Endothelial cell (in vitro differentiated cells): Measurements from ENCODE around the gene DPEP2NB. TPM values are rescaled to one million over a fixed set of nuclear protein-coding genes. Genes with fewer than 3 reads are reported as not detected.
"Not testable (repeated sequence)": the region's sequence is repeated elsewhere in the genome, so short reads cannot be mapped to it uniquely, and the experiment has no call there.

ENCODE experiments used
- DNase-seq: peaks from one replicate; pipeline ENCODE4 v3.0.0; 2021; ENCODE audit warnings: low spot score
- H3K27ac Mint-ChIP-seq: one replicate; pipeline ENCODE4 v1.8.0; 2021; ENCODE audit warnings: mixed read lengths, inconsistent platforms; ENCODE audit not compliant: unreplicated experiment
- H3K27me3 Mint-ChIP-seq: one replicate; pipeline ENCODE4 v1.8.0; 2021; ENCODE audit warnings: mild to moderate bottlenecking, moderate library complexity, mixed read lengths, inconsistent platforms; ENCODE audit not compliant: unreplicated experiment
- H3K36me3 Mint-ChIP-seq: one replicate; pipeline ENCODE4 v1.8.0; 2021; ENCODE audit warnings: mild to moderate bottlenecking, low read depth, mixed read lengths, inconsistent platforms; ENCODE audit not compliant: unreplicated experiment
- H3K4me1 Mint-ChIP-seq: one replicate; pipeline ENCODE4 v1.8.0; 2021; ENCODE audit warnings: mild to moderate bottlenecking, mixed read lengths, inconsistent platforms; ENCODE audit not compliant: unreplicated experiment
- H3K4me3 Mint-ChIP-seq: one replicate; pipeline ENCODE4 v1.8.0; 2021; ENCODE audit warnings: mild to moderate bottlenecking, mixed read lengths, inconsistent platforms; ENCODE audit not compliant: unreplicated experiment
- H3K9me3 Mint-ChIP-seq: one replicate; pipeline ENCODE4 v1.8.0; 2021; ENCODE audit warnings: mixed read lengths, inconsistent platforms; ENCODE audit not compliant: unreplicated experiment
- total RNA-seq: library from RNA; stranded (reverse); fragmentation: NEBNext Ultra II Directional; extraction: Animal tissue kit (Norgen Biotek cat#: 25700); gene quantifications from one replicate; pipeline ENCODE4 v1.2.1, GENCODE V29; 2021; ENCODE audit not compliant: unreplicated experiment
- TF ChIP-seq, protein P1 (sequence below): fragments of 200-600 bp; sonication (generic); IDR thresholded peaks from one replicate; pipeline ENCODE4 v1.5.0; 2021; ENCODE audit warnings: antibody characterized with exemption; ENCODE audit not compliant: unreplicated experiment

Gene DPEP2NB
- total RNA-seq, 1 donor from 2014 or later, result not detected

DNA sequence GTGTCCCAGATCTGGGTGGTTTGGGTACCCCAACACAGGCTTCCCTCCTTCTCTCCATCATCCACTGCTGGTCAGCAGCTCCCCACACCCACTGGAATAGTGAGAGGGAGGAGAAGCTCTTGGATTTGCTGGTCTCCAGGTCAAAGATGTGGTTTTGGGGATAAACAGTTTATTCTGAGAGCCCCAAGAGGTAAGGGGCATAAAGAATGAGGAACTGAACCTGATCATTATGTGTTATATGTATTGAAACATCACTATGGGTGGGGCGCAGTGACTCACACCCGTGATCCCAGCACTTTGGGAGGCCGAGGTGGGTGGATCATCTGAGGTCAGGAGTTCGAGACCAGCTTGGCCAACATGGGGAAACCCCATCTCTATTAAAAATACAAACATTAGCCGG, 20.3 kb downstream of the DPEP2NB start:
- no peak overlapping the region for H3K27ac Mint-ChIP-seq
- H3K27me3 Mint-ChIP-seq, result peaks cover 8% of the 10 kb centered on the region
- TF ChIP-seq, protein P1, sequence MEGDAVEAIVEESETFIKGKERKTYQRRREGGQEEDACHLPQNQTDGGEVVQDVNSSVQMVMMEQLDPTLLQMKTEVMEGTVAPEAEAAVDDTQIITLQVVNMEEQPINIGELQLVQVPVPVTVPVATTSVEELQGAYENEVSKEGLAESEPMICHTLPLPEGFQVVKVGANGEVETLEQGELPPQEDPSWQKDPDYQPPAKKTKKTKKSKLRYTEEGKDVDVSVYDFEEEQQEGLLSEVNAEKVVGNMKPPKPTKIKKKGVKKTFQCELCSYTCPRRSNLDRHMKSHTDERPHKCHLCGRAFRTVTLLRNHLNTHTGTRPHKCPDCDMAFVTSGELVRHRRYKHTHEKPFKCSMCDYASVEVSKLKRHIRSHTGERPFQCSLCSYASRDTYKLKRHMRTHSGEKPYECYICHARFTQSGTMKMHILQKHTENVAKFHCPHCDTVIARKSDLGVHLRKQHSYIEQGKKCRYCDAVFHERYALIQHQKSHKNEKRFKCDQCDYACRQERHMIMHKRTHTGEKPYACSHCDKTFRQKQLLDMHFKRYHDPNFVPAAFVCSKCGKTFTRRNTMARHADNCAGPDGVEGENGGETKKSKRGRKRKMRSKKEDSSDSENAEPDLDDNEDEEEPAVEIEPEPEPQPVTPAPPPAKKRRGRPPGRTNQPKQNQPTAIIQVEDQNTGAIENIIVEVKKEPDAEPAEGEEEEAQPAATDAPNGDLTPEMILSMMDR, result no peak
- no peaks in the 10 kb centered on the region for H3K36me3 Mint-ChIP-seq
- H3K4me3 Mint-ChIP-seq, result no peak overlapping the region
- H3K9me3 Mint-ChIP-seq, result no peaks in the 10 kb centered on the region
- peaks cover 18% of the 10 kb centered on the region for H3K4me1 Mint-ChIP-seq
- DNase-seq, result no peak

DNA sequence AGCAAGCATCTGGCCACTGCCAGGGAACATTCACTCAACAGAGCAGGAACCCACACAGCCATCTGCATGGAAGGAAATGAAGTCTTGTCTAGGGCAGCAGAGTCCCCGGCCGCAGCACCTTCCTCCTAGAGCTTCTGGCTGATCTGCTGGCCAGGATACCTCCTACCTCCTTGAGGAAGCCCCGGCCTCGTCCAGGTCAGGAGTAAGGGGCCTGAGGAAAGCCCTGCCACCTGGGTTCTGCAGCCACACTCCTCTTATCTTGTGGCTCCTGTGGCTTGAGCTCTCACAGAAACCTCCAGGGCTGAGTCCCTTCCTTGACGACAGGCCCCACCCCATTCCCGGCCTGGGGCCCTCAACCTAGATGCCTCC, 21.7 kb downstream of the DPEP2NB start:
- not testable (repeated sequence) for H3K4me1 Mint-ChIP-seq, H3K36me3 Mint-ChIP-seq, H3K27ac Mint-ChIP-seq, H3K9me3 Mint-ChIP-seq, DNase-seq
- H3K27me3 Mint-ChIP-seq, result peaks cover 13% of the 10 kb centered on the region
- peak overlapping the region; percentile 62 for H3K4me3 Mint-ChIP-seq

DNA sequence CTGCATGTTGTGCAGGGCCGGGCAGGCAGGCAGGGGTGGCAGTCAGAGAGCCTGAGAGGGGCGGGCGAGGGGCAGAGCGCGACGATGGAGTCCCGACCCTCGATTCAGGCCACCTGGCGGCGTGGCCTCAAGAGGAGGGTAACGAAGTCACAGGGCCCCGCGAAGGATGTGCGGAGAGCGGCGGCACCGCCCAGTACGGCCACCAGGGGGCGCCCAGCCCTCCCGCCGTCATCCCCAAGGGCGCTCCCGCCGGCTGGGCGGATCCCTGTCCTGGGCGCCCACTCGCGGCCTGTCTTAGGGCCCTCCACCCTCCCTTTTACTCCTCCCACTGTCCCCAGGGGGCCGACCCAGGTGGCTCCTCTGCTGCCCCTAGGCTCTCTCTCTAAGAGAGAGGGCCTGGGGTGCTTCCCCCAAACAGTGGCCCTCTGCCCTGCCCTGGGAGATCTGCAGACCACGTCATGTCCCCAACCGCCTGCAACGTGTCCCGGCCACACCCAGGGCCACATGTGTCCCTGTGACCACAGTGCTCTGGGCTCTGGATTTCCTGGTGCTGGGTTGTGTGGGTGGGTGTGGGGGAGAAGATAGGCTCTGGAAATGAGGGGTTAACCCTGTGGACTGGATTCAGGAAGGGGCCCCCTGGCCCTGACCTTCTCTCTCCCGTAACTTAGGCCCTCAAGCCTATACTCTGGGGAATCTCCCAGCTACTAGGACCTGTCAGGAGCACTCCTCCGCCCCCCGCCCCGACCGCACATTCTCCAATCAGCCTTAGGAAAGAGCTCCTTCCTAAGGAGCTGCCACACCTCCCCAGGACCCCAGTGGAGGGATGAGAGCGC, 22.3 kb downstream of the DPEP2NB start:
- DNase-seq, result peak; percentile 78
- H3K9me3 Mint-ChIP-seq, result no peaks in the 10 kb centered on the region
- H3K4me3 Mint-ChIP-seq, result peak overlapping the region; percentile 62
- peaks cover 3% of the 10 kb centered on the region for H3K4me1 Mint-ChIP-seq
- H3K27me3 Mint-ChIP-seq, result peaks cover 10% of the 10 kb centered on the region
- no peak overlapping the region for H3K27ac Mint-ChIP-seq
- H3K36me3 Mint-ChIP-seq, result no peaks in the 10 kb centered on the region
- TF ChIP-seq, protein P1, result peak; percentile 97

DNA sequence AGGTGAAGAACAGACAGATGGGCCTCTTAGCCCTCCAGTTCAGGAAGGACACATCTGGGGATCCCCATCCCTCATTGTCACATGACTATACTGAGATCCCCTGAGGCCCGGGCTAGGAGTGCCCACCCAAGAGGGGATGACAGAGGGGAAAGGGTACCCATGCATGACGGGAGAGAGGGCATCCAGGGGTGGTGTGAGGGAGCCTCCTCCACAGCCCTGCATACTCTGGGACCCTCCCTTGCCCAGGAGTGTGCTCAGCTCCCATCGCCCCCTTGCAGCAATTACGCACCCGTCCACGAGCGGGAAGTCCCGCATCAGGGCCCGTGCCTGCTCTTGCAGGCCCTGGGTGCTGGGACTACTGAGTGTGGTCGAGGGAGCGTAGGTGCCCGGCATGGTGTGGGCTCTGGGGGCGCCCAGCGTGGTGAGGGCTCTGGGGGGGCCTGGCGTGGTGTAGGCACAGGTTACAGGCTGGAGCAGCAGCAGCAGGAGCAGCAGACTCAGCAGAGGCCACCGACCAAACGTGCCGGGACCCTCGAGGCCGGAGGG, 23.0 kb downstream of the DPEP2NB start:
- no peak overlapping the region for H3K27ac Mint-ChIP-seq
- H3K4me1 Mint-ChIP-seq, result peaks cover 8% of the 10 kb centered on the region
- H3K4me3 Mint-ChIP-seq, result no peak overlapping the region
- H3K27me3 Mint-ChIP-seq, result peaks cover 11% of the 10 kb centered on the region
- TF ChIP-seq, protein P1, result no peak
- no peak for DNase-seq
- peaks cover 4% of the 10 kb centered on the region for H3K36me3 Mint-ChIP-seq
- no peaks in the 10 kb centered on the region for H3K9me3 Mint-ChIP-seq

GRCh38 chr16:67990018-67990386, 25.7 kb downstream of the DPEP2NB start:
- TF ChIP-seq, protein P1, result no peak
- Mint-ChIP-seq H3K4me1 (peaks cover 13% of the 10 kb centered on the region), H3K36me3 (peaks cover 5% of the 10 kb centered on the region), H3K9me3 (no peaks in the 10 kb centered on the region), H3K4me3 (no peak overlapping the region), H3K27me3 (peaks cover 11% of the 10 kb centered on the region), H3K27ac (peak overlapping the region; percentile 67)
- no peak for DNase-seq
